Limb (tissue), 2 donors: ENCODE measurements around the gene DMD.
A peak's percentile ranks its signal among the peaks of the same experiment; 100 is the strongest.

ENCODE experiments used
- DNase-seq, 2 donors: peaks; one replicate each; pipeline ENCODE4 v3.0.0-alpha.2; 2016; ENCODE audit errors: extremely low spot score in 2 of 2

DMD gene

DNA sequence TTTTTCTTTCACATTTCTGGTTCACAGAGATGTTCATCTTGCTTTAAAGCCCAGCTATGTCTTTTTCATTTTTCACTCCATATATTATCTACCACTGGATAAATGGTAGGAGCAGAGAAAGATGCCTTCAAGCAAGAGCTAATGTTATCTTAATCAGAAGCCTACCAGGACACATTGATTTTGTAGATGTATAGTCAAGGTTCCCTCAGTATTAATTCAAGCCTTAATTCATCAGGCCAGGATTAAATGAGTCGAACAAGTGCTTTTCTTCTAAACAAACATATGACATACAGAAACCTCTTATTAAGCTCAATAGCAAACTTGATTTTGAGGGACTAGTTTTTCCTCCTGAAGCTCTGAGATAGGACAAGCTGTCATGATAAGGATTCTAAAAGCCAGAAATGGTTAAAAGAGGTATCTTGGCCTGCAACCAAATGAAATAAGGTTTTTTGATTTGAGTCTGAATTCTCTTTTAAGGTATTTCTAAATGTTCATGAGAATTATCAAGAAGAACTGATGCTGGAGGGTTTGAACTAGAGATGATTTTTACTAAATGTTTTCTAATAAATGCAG lies 2057.8 kb downstream of the DMD start:
- no peak for DNase-seq

DNA sequence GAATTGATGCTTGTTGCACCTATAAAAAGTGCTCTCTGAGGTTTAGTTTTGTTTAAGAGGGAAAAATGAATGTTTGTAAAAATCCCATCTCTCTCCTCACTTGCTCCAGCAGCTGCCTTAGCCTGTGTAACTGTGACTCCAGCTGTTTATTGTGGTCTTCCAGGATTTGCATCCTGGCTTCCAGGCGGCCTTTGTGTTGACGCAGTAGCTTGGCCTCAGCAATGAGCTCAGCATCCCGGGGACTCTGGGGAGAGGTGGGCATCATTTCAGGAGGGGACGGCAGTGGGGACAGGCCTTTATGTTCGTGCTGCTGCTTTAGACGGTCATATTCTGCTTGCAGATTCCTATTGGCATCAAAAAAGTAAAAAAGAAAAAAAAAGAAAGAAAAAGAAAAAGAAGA lies 2064.2 kb downstream of the DMD start:
- peak in 1 of 2 donors; percentile 17 for DNase-seq

DNA sequence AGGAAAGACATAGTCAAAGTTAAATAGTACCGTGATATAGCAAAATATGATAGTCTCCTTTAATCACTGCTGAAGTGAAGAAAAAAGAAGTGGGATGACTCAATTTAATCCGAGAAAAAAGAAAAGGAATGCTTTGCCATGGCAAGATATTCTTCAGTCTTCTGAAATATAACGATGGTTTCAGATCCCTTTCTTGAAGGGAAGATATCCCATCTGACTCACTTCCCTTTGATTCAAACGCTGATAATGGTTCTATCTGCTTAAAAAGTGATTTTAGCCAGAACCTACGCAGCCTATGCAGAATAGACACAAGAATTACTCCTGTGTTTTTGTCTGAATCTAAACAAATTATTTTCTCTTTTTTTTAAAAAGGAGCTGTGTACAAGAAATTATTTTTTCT lies 2071.4 kb downstream of the DMD start:
- DNase-seq = no peak

DNA sequence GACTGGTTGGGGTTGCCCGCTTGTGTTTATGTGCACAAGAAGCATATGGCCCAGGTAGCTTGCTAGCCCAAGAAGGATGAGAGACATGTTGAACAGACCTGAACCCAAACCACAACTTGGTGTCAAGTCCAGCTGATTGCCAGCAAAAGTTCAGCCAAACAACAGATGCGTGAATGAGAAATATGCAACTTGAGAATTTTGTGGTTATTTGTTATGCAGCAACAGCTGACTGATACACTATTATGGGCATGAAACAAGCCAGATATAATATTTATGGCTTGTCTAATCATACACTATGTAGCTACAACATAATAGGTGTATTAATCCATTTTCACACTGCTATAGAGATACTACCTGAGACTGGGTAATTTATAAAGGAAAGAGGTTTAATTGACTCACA lies 2073.2 kb downstream of the DMD start:
- no peak for DNase-seq

DNA sequence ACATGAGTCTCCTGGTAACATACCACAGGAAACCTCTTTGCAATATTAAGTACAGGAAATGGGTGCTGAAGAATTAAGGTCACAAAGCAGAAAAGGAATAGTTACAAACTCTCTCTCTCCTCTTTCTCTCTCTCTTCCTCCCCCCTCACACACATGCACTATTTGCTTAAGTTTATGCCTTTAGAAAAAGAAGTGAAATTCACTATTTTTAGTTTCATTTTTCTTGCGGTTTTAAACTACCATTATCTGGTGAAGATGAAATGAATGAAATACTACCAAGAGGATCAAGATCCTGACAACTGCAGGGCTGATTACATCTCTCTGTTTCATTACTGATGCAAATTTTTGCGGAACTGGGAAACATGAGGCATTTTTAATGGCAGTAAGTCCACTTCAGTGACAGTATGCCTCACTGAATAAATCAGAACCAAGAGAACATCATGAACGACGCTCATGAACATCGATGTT lies 2075.2 kb downstream of the DMD start:
- no peak for DNase-seq

DNA sequence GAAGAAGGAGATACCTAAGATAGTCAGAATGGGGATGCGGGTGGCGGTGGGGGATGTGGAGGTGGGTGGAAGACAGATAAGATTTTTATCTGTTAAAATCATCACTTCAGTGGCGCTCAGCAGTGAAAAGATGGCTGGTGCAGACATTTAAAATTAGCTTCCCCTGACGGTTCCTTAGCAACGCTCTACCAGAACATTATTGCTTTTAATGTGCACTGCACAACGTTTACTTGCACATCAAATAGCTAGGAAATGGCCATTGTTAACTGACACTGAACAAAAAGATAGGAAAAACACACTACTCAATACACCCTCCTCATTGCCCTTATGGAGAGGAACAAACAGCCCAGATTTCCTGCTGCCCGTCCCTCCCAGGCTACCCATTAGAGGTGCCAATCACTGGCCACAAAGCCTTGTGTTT lies 2078.5 kb downstream of the DMD start:
- no peak for DNase-seq

DNA sequence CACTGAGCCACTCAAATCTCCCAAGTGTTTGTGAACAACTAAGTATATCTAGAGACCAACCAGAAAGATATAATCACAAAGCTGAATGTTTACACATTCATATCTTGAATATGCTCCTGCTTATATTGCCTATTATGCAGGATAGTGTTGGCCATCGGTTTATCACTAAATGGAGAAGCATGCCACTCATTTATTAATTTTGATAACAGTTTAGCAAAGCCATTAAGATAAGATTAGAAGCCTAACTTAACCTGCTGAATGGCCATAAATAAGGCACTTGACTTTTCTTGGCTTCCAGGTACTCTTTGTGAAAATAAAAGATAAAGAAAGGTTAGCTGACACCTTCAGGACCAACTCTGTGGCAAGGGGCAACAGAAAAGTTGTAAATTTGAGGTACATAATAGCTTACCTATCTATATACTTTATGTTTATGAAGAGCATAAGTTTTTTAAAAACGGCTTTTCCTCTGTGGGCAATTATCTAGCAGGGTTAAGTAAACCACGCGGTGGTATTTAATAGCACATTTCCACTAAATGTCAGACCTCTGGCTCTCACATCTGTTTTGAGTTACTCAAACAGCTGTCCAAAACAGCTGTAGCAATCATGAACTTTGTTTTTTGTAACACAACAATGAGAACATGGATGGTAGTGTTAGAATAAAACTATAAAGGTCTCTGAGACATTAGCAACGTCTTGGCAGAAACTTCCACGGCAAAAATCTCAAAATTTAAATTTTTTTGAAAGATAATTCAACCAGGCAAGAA lies 2080.7 kb downstream of the DMD start:
- peak in 1 of 2 donors; percentile 58 for DNase-seq

DNA sequence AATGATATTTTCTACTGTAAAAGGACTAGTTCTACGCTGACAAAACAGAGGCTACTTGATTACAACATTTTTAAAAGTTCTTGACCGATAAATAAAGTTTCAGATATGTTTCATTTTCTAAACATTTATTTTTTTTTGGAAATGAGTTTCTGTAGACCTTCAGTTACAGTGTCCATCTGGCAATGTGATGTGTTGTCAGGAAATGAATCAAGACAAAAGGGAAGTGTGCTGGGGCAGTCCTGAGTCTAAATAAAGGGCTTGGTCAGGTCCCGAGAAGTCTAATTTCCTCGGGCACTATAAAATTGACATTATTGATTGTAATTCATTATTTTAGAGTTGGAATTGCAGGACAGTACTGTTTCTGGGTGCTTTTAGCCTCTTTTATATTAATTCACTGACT lies 2082.5 kb downstream of the DMD start:
- no peak for DNase-seq

DNA sequence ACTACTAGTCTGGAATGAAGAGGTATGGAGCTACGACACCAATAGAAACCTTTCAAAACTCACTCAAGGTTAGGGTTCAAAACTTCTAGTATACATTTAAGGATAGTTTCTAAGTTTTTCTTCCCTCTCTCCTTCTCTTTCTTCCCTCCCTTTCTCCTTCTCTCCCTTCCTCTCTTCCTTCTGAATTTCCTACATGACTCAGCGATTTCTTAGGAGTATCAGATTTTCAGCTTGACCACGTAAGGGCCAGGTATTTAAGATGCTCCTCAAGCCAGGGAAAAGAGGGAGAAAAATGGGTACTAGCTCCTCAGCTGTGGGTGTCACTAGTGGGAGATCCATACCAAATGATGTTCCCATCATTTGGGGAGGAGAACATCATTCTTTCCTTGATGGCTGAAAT lies 2083.6 kb downstream of the DMD start:
- no peak for DNase-seq

DNA sequence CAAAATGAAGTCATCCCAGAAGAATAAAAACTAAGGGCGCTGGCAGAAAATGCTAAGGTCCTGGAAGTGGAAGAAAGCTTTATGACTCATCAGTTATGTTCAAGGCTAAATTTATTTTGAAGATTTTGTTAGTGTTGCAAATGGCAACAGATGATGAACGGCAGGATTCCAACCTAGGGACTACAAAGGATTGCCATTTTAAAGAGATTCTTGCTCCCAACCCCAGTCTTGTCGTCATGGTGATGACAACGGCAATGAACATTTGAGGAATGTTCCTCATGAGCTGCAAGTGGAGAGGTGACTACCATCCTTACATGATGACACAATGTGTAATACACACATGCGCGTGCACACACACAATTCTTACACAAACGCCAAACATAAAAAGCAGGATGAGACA lies 2085.1 kb downstream of the DMD start:
- no peak for DNase-seq

DNA sequence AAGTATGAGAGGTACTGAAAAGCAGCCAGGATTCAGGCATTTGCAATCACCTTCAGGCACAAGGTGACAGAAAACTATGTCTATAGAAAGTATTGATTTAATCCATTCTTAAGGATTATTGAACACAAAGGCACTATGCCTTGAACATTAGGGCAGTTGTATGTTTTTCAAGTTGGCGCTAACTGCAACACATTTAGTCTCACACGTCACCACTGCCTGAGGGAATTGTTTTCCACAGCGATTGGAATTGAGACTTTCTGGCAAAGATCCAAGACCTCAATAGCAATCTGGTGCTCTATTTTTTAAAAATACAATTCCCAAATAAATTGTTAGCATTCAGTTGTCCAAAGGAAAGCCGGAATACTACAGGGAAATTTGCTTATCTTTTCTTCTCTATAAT lies 2086.8 kb downstream of the DMD start:
- no peak for DNase-seq

DNA sequence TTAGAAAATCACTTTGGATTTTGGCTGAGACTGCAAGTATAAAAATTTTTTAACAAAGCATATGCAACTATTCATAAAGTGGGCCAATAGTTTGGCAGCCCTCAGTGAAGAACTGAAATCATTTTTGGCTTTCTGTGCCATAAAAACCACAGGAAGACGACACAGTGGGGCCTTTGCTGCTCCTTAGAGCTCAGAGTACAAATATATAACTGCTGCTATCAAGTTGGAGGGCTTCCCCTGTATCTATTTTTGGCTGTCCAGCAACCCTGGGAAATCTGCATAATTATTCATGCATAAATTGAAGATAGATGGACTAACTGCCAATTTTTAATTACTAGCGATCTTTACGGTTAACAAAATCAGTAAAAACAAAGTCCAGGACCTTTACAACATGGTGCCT lies 2088.0 kb downstream of the DMD start:
- no peak for DNase-seq

DNA sequence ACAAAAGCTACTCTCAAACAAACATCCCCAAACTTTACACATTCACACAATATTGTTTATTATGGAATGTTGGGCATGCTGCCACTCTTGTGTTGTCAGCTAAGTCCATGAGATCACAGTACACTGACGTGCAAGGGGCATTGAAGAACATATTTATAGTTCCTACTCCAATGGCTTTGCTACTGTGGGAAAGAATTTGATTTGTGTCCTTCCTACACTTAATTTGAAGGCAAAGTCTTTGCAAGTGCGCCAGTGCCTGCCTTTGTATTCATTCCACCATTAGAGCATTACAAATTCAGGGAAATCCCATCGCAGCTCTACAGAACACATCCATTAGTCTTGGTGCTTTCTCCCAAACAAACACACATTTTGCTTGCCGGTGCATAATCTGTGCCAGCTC lies 2094.1 kb downstream of the DMD start:
- peak in 1 of 2 donors; percentile 22 for DNase-seq

DNA sequence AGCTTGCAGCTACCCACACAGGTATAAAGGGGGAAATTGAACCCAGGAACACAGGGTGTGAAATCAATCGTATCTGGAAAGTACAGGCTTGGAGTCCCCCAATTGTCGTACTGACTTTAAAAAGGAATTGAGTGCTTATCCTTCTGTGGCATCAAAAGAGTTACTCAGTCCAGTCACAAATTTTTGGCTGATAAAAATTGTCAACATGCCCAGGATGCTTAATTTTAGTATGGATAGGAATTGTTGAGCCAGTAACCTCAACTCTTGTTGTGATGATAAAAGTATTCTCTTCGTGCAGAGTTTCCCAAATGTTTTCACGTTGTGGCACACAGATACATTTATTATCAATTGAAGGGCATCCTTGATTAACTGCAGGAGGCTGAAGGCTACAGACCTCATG lies 2096.0 kb downstream of the DMD start:
- DNase-seq = no peak

DNA sequence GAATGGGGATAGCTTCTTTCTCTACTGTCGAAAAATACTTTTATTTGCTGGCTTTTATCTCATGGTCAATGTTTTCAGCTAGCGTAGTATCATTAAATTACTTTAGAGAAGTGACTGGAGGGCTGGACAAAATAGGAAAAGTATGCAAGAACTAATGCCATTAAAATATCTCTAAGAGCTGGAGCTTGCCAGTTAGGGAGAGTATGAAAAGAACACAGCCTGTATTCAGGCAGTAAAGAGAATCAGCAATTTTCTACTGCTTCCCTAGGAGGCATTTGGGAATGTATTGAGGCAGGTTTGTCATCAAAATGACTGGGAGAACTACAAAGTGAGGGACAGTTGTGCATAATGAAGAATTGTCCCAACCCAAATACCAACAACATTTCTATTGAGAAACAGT lies 2096.5 kb downstream of the DMD start:
- no peak for DNase-seq

DNA sequence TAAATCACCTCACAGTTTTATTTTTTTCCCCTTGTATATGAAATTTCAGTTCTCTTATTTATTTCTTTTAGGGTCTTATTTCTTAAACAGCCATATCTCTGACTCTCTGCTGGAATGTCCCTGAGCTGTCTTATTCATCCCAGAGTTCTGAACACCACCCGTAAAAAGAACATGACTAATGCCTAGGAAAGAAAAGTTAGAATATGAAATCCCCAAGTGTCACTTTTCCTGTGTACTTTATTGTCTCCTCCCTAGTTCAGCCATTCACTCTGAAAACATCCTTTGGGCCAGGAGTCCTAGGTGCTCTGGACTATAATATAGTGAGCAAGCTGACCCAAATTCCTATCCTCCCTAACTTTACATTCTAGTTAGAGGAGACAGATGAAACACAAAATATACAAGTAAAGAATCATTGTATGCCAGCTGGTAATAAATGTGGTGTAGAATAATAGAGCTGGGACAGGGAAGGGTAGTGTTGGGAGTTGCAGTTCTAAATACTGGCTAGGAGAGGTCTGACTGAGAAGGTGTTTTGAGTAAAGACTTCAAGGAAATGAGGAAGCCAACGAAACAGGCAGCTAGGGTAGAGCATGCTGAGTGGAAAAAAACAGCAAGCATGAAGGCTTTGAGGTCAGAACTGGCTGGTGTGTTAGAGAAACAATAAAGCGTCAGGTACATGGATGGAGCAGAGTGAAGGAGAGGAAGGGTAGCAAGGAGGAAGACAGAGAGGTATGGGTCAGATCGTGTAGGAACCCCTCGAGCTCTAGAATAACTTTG lies 2098.9 kb downstream of the DMD start:
- no peak for DNase-seq

DNA sequence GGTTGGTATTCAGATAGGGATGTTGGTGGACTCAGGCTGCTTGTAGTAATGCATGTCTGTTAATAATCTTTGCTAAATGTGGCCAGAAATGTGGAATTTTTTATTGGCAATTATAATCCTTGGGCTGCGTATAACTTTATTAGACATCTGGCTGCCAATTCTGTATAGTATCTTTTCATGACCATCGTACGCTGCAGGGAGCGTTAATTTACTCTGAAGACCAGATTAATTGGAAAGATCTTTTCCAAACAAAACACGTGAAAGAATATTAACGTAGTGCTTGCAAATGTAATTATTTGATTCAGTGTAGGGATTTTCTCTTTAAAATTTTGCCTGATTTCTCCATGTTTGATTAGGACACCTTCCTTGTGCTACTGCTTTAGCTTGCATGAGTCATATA lies 2100.7 kb downstream of the DMD start:
- no peak for DNase-seq

DNA sequence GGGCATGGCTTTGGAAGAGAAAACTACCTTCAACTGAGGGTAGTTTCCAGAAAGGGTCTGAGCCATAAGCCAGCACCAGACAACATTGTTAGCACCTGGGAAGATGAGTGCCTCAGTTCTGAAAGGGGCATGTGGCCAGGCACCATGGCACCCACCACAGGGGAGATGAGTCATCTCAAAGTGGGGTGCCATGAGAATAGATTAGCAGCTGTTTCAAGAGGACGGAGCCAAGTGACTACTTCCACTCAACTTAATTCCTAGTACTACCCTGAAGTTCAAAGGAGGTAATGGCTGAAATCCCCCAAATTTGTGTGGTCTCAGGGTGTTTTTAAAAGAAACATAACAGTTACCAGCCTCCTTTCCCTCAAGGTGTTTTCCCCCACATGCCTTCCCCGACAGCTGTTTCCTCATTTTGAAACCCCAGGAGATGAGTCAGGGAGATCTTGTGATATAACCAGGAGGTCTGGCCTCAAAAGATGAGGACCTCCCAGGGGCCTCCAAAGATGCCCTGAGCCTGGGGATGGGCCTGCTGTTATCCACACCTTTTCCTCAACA lies 2111.7 kb downstream of the DMD start:
- no peak for DNase-seq

DNA sequence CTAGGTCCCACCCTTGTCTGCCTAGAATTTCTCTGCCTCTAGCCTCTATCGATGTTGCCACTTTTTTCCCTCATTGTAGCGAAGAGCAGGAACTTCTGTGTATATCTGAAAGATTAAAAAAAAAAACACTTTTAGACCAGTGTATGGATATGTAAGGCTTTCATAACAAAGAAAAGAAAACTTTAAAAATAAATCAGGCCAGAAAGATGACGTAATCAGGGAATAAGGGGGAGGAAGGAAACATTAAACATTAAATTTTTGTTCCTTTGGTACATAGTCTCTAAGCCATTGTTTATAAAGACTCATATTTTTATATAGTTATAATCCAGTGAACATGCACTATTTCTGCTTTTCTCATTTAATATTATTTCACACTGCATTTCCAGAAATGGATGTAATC lies 2113.3 kb downstream of the DMD start:
- DNase-seq = no peak

DNA sequence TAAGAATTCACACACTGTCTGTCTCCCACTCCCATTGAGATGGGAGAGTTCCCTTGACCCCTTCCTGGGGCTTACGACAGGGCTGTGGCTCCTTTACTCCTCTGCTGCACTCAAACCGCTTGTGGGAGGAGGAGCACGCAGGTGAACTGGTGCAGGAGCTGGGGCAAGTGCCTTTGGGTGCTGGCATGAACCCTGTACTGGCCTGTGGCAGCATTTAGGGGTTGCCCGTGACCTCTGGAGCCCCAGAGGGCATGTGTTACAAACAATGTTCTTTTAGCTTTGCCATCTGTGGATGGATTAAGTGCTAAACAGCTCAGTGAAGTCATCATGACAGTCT lies 2117.7 kb downstream of the DMD start:
- no peak for DNase-seq

DNA sequence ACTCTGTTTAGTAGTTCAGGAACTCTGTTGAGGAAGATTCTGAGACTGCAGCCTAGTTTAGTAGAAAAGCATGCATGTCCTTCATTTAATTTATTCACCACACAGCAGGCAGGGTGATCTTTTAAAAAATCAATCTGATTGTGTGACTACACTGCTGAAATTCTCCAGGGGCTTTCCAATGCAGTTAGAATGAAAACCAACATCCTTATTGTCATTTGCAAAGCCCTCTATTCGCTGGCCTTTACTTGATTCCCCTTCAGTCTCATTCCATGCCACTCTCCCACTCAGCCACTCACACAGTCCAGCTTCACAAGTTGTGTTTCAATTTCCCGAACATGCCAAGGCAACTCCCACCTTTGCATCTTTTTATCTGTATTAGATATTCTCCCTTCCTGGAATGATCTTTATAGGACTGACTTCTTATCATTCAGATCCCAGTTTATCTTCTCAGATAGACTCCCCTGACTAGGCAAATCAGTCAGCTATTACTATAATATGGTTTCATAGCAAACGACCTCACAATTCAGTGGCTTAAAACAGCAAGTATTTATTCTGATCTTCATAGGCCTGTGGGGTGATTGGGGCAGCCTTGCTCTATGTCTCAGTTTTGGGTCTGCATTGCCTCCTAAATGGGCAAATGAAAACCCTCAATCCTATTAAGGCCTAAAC lies 2118.2 kb downstream of the DMD start:
- DNase-seq = no peak

DNA sequence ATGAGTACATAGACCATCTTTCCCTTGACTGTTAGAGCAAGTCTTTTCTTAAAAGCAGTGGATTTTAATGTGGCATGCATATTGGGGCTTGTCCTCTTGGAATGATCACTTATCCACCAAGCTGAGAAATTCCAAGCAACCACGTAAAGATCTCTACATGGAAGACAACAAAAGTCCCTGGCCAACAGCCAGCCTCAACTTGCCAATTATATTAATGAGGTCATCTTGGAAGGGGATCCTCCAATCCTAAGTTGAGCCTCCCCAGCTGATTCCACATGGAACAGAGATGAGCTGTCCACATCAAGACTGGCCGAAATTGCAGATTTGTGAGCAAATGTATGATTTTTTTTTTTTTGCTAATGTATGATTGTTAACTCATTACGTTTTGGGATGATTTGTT lies 2118.9 kb downstream of the DMD start:
- DNase-seq = no peak
